Fibroblast of lung (primary cell): ENCODE results near the gene SLC24A1. TPM values are rescaled to one million over a fixed set of nuclear protein-coding genes. Genes with fewer than 3 reads are reported as not detected.

ENCODE experiments used
- DNase-seq, 2 donors: peaks; one replicate each; pipeline versions ENCODE4 v3.0.0 to v3.0.0-alpha.2; 2010; ENCODE audit warnings: low read depth in 2 of 2
- H2AFZ ChIP-seq: 2 replicates; pipeline ENCODE4 v1.5.1; 2012; ENCODE audit warnings: low read length, control low read depth, inconsistent platforms
- H3K27ac ChIP-seq: 2 replicates; pipeline ENCODE4 v1.5.1; 2011; ENCODE audit warnings: low read length, control low read depth; ENCODE audit not compliant: insufficient read depth
- H3K27me3 ChIP-seq: 2 replicates; pipeline ENCODE4 v1.5.1; 2011; ENCODE audit warnings: mild to moderate bottlenecking, low read length; ENCODE audit not compliant: control insufficient read depth, insufficient read depth
- H3K36me3 ChIP-seq: 2 replicates; pipeline ENCODE4 v1.5.1; 2011; ENCODE audit warnings: low read length; ENCODE audit not compliant: control insufficient read depth, insufficient read depth
- H3K4me1 ChIP-seq: 2 replicates; pipeline ENCODE4 v1.5.1; 2011; ENCODE audit warnings: low read length; ENCODE audit not compliant: control insufficient read depth, insufficient read depth; ENCODE audit errors: extremely low read depth
- H3K4me2 ChIP-seq: 2 replicates; pipeline ENCODE4 v1.5.1; 2011; ENCODE audit warnings: low read length, control low read depth; ENCODE audit not compliant: insufficient read depth; ENCODE audit errors: extremely low read depth
- H3K4me3 ChIP-seq, 4 experiments: fragments of 200-600 bp in 1 of 4; sonication (generic) in 1 of 4; replicated peaks in 1 of 4; 2 replicates each; pipeline ENCODE4 v1.5.1; 2011 to 2016; ENCODE audit warnings: low read length in 4 of 4, low read depth in 3 of 4, mild to moderate bottlenecking in 3 of 4, control low read depth in 2 of 4, inconsistent platforms in 1 of 4, mixed read lengths in 1 of 4; ENCODE audit not compliant: insufficient read depth in 1 of 4; ENCODE audit errors: control extremely low read depth in 1 of 4
- H3K79me2 ChIP-seq: 2 replicates; pipeline ENCODE4 v1.5.1; 2012; ENCODE audit warnings: mild to moderate bottlenecking, low read length, inconsistent platforms; ENCODE audit not compliant: control insufficient read depth, insufficient read depth
- H3K9ac ChIP-seq: 2 replicates; pipeline ENCODE4 v1.5.1; 2011; ENCODE audit warnings: mild to moderate bottlenecking, low read length, control low read depth; ENCODE audit not compliant: insufficient read depth
- H3K9me3 ChIP-seq: 2 replicates; pipeline ENCODE4 v1.5.1; 2012; ENCODE audit warnings: low read depth, low read length; ENCODE audit not compliant: control insufficient read depth, insufficient read depth
- H4K20me1 ChIP-seq: 2 replicates; pipeline ENCODE4 v1.5.1; 2011; ENCODE audit warnings: low read length; ENCODE audit not compliant: control insufficient read depth, insufficient read depth; ENCODE audit errors: extremely low read depth
- EZH2 ChIP-seq: IDR thresholded peaks from 2 replicates; pipeline ENCODE4 v1.5.1; 2012; ENCODE audit warnings: low read length, control low read depth, mild to moderate bottlenecking; ENCODE audit errors: missing control alignments
- polyA plus RNA-seq, 2 donors: library from polyadenylated mRNA; depleted of rRNA in 1 of 2; stranded (reverse) in 1 of 2; unstranded in 1 of 2; fragments of >200 nt; gene quantifications; 2 replicates each; pipeline ENCODE4 v1.2.1, GENCODE V29; 2011 to 2012; ENCODE audit warnings: missing spikeins in 1 of 2
- total RNA-seq: library from RNA; depleted of rRNA; stranded (reverse); fragments of >200 nt; gene quantifications from 2 replicates; pipeline ENCODE4 v1.2.1, GENCODE V29; 2014
- TF ChIP-seq, protein P1 (sequence below), 2 donors: IDR thresholded peaks in 1 of 2; conservative IDR thresholded peaks in 1 of 2; 1 replicate in 1 of 2; 2 replicates in 1 of 2; pipeline ENCODE4 v1.5.1; 2011 to 2012; ENCODE audit warnings: low read length in 2 of 2, control low read depth in 1 of 2, inconsistent platforms in 1 of 2, low read depth in 1 of 2, mild to moderate bottlenecking in 1 of 2

The SLC24A1 gene
- total and polyA plus RNA-seq, 2 donors (not counting 1 experiment from before 2014, with no cell fraction given) = 4.5 to 7.9 TPM

DNA sequence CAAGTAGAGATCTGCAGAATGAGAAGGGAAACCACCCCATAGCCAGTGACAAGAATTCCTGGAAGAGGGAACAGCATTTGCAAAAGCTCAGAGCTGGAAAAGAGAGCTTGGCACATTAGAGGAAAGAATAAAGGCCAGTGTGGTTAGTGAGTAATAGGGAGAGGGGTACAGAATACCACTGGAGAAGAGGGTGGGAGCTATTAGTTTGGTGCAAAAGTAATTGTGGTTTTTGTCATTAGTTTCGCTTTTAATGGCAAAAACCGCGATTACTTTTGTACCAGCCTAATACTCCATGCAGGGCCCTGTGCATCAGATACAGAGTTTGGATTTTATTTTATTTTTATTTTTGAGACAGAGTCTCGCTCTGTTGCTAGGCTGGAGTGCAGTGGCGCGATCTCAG is 9.8 kb downstream of the SLC24A1 start:
- no peak overlapping the region for H2AFZ ChIP-seq
- no peaks in the 10 kb centered on the region for H3K27me3 ChIP-seq
- no peaks in the 10 kb centered on the region for H4K20me1 ChIP-seq
- H3K4me3 ChIP-seq = no peak overlapping the region
- no peaks in the 10 kb centered on the region for H3K79me2 ChIP-seq
- no peak overlapping the region for H3K27ac ChIP-seq
- H3K4me1 ChIP-seq = no peaks in the 10 kb centered on the region
- H3K9me3 ChIP-seq = no peaks in the 10 kb centered on the region
- no peaks in the 10 kb centered on the region for H3K36me3 ChIP-seq
- no peak for TF ChIP-seq EZH2
- TF ChIP-seq, protein P1, sequence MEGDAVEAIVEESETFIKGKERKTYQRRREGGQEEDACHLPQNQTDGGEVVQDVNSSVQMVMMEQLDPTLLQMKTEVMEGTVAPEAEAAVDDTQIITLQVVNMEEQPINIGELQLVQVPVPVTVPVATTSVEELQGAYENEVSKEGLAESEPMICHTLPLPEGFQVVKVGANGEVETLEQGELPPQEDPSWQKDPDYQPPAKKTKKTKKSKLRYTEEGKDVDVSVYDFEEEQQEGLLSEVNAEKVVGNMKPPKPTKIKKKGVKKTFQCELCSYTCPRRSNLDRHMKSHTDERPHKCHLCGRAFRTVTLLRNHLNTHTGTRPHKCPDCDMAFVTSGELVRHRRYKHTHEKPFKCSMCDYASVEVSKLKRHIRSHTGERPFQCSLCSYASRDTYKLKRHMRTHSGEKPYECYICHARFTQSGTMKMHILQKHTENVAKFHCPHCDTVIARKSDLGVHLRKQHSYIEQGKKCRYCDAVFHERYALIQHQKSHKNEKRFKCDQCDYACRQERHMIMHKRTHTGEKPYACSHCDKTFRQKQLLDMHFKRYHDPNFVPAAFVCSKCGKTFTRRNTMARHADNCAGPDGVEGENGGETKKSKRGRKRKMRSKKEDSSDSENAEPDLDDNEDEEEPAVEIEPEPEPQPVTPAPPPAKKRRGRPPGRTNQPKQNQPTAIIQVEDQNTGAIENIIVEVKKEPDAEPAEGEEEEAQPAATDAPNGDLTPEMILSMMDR (conservative IDR thresholded peaks at IDR 0.05 in 1 of 2, IDR thresholded peaks at IDR 0.05 in 1 of 2; ENCODE audit: low read depth in 1 of 2, low read length in 2 of 2) = no peak
- H3K4me2 ChIP-seq = no peak overlapping the region
- H3K9ac ChIP-seq = no peak overlapping the region
- no peak for DNase-seq

GRCh38 chr15:65632780-65633375 is 11.1 kb downstream of the SLC24A1 start:
- H3K4me2 ChIP-seq = peak overlapping the region; percentile 8
- no peak overlapping the region for H3K9ac ChIP-seq
- no peaks in the 10 kb centered on the region for H3K4me1 ChIP-seq
- no peak overlapping the region for H3K4me3 ChIP-seq
- no peaks in the 10 kb centered on the region for H3K9me3 ChIP-seq
- TF ChIP-seq, protein P1 (conservative IDR thresholded peaks at IDR 0.05 in 1 of 2, IDR thresholded peaks at IDR 0.05 in 1 of 2; ENCODE audit: low read depth in 1 of 2, low read length in 2 of 2) = no peak
- no peak for TF ChIP-seq EZH2
- H3K79me2 ChIP-seq = no peaks in the 10 kb centered on the region
- peak in 1 of 2 donors; percentile 75 for DNase-seq
- H2AFZ ChIP-seq = no peak overlapping the region
- no peaks in the 10 kb centered on the region for H3K27me3 ChIP-seq
- H4K20me1 ChIP-seq = no peaks in the 10 kb centered on the region
- H3K27ac ChIP-seq = no peak overlapping the region
- H3K36me3 ChIP-seq = no peaks in the 10 kb centered on the region

- Histone ChIP-seq H3K4me3 (no peak overlapping the region), H3K27me3 (no peaks in the 10 kb centered on the region), H3K27ac (no peak overlapping the region), H3K9me3 (no peaks in the 10 kb centered on the region), H3K36me3 (no peaks in the 10 kb centered on the region), H3K4me1 (no peaks in the 10 kb centered on the region), H3K4me2 (no peak overlapping the region), H3K79me2 (no peaks in the 10 kb centered on the region), H3K9ac (no peak overlapping the region), H4K20me1 (no peaks in the 10 kb centered on the region), H2AFZ (no peak overlapping the region)
- DNase-seq = no peak
- TF ChIP-seq, protein P1 (conservative IDR thresholded peaks at IDR 0.05 in 1 of 2, IDR thresholded peaks at IDR 0.05 in 1 of 2; ENCODE audit: low read depth in 1 of 2, low read length in 2 of 2) = no peak
- no peak for TF ChIP-seq EZH2
Observed at GRCh38 chr15:65633752-65634151, 12.0 kb downstream of the SLC24A1 start.
